GM12875 (cell line): Measurements from ENCODE around the gene SLITRK6.
A peak's percentile ranks its signal among the peaks of the same experiment; 100 is the strongest.

Experiments used
- H3K4me3 ChIP-seq: one replicate; pipeline ENCODE4 v1.5.1; 2011; ENCODE audit warnings: low read depth, low read length, control low read depth
- TF ChIP-seq, protein P1 (sequence below): IDR thresholded peaks from 2 replicates; pipeline ENCODE4 v1.5.1; 2011; ENCODE audit warnings: low read depth, mild to moderate bottlenecking, control low read depth, inconsistent platforms, low read length, moderate library complexity, borderline replicate concordance; ENCODE audit not compliant: insufficient read depth

SLITRK6 gene

DNA sequence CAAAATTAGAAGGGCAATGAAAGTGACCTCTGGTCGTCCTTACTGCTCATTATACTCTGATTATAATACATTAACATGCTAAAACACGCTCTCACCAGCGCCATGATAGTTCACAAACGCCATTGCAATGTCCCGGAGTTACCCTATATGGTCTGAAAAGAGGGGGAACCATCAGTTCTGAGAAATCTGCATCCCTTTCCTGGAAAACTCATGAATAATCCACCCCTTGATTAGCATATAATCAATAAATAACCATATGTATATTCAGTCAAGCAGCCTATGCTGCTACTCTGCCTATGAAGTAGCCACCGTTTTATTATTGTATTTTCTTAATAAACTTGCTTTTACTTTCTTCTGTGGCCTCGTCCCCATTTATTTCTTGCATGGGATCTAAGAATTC lies 24.6 kb upstream of the SLITRK6 start:
- TF ChIP-seq, protein P1, sequence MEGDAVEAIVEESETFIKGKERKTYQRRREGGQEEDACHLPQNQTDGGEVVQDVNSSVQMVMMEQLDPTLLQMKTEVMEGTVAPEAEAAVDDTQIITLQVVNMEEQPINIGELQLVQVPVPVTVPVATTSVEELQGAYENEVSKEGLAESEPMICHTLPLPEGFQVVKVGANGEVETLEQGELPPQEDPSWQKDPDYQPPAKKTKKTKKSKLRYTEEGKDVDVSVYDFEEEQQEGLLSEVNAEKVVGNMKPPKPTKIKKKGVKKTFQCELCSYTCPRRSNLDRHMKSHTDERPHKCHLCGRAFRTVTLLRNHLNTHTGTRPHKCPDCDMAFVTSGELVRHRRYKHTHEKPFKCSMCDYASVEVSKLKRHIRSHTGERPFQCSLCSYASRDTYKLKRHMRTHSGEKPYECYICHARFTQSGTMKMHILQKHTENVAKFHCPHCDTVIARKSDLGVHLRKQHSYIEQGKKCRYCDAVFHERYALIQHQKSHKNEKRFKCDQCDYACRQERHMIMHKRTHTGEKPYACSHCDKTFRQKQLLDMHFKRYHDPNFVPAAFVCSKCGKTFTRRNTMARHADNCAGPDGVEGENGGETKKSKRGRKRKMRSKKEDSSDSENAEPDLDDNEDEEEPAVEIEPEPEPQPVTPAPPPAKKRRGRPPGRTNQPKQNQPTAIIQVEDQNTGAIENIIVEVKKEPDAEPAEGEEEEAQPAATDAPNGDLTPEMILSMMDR = no peak
- no peak overlapping the region for H3K4me3 ChIP-seq

GRCh38 chr13:85819513-85819912 lies 20.3 kb upstream of the SLITRK6 start:
- TF ChIP-seq, protein P1 = no peak
- no peak overlapping the region for H3K4me3 ChIP-seq

DNA sequence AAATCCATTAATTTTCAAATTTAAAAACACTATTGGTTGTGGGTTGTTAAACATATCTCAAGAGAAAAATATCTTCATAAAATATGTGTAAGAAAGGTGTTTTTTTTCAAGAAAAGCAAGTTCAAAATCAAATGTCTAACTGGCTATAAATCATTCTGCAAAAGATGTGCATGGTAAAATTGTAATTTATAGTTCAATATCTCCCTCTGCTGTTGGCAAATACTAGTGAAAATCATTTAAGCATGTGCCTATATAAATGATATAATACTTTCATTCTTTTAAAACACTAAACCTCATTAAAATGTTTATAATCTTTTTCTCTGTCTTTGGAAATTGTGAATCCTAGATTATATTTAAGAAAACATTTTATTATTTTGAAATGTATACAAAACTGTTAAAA lies 17.2 kb upstream of the SLITRK6 start:
- no peak overlapping the region for H3K4me3 ChIP-seq
- TF ChIP-seq, protein P1 = no peak

DNA sequence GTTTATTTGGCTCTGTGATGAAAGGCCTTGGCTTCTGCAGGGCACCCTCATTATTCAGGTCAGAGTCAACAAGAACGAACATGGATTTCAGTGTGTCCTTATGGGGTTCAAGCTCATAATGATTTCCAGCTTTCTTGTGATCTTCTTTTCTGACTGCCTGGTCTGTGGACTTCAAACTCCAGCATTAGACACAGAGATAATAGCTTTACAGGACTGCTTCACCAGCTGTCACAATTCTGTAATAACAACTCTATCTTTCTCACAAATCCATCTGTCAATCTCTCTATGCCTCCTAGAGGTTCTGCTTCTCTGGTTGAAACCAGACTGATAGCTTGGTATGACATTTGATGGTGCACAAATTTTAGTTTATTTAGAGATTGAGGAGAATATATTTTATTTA lies 13.1 kb upstream of the SLITRK6 start:
- TF ChIP-seq, protein P1 = no peak
- no peak overlapping the region for H3K4me3 ChIP-seq

DNA sequence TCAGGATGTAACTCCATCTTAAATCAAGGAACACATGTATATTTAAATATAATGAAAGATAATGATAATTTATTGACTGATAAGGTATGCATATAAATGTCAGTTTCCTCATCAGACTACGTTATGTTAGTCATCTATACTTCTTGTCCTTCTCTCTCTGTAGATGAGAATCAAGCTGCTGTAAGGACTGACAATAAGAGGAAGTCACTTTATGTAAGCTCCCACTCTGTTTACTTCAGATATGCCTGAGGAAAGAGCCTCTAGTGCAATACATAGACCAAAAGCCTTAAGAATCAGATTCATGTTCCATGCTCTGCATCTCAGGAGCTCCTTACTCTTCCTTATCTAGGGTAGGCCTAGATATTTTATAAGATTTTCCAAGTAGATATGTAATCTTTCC lies 9.6 kb upstream of the SLITRK6 start:
- TF ChIP-seq, protein P1 = no peak
- H3K4me3 ChIP-seq = no peak overlapping the region

DNA sequence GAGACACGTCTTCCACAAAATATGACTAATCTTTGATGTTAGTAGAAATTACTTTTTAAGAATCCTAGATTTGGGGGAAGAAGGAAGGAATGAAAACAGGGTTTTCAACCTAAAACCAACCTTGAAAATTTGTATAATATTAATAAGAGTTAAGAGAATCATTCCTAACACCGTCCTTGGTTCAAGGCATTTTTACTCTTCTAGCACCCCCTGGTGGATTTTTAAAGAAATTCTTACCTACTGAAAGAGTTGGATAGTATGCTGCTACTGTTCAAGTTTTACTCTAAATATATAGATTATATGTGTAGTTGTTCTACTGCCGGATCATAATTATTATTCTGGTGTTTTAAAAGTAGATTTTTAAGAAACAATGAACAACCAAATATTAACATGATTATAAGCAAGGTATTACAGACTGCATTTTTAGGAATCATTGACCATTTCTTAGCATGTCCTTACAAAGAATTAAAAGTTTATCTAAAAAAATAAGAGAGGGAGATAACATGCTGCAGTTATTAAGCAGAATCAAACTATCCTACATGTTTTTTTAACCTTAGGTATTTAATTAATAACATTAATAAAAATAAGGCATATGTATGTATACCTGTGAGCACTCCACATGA lies 7.4 kb upstream of the SLITRK6 start:
- H3K4me3 ChIP-seq = no peak overlapping the region
- TF ChIP-seq, protein P1 = peak; percentile 12; the same call in 1 of the 2 replicates

DNA sequence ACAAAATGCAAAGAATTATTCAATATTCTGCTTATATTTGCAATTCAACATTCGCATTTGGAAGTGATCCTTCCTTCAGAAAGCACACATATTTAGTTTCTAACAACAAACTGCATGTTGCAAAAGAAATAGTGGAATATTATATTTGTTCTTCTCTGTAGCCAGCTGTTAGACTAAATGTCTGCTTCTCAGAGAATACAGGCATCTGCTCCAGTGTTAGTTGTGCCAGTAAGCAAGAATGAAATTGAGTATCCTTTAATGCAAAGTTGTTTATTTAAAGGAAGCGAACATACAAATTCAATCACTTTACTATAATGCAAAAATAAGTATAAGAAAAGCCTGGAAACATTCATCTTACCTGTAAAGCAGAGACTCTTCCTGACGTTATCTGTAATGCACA lies 663 bp downstream of the SLITRK6 start:
- H3K4me3 ChIP-seq = no peak overlapping the region

More for the DNA sequence above, 663 bp downstream of the SLITRK6 start:
- TF ChIP-seq, protein P1 = no peak
